A549 treated with CORT108297 at 1 μM for 4 hours (cell line): ENCODE results near the gene CPEB4. TPM values are rescaled to one million over a fixed set of nuclear protein-coding genes. Genes with fewer than 3 reads are reported as not detected.

Experiments used
- total RNA-seq: library from RNA; stranded (reverse); fragments of 200-300 nt; extraction: Qiagen RNA extraction; gene quantifications from 5 replicates; pipeline ENCODE4 v1.2.3, GENCODE V29; 2022

Gene CPEB4
- 8.5 to 16.0 TPM (median 11.7 TPM) in 5 replicates for total RNA-seq

GRCh38 chr5:173887610-173888472 lies at the start of gene CPEB4:
TSS of gene CPEB4 (plus strand) at chr5:173888349. CDS start at chr5:173889734, 1,385 bp downstream.

GRCh38 chr5:173988554-173989431 lies 100.6 kb downstream of the CPEB4 start, which contains the start of gene C5orf47:
TSS of gene C5orf47 (plus strand) at chr5:173989170. CDS start at chr5:173989264, 94 bp downstream.

Other genes with a start within 250 kb of the CPEB4 start
- gene C5orf47, start 100.8 kb downstream of the CPEB4 start, total RNA-seq, result 0.05 TPM in 1 of 5 replicates, not detected in the others
- gene NSG2, start 157.4 kb downstream of the CPEB4 start, total RNA-seq, result 0.05 to 0.17 TPM (median 0.08 TPM) in 3 of 5 replicates, not detected in the others